Naive thymus-derived CD4-positive, alpha-beta T cell (primary cell): ENCODE measurements around the gene WBP1L. TPM values are rescaled to one million over a fixed set of nuclear protein-coding genes. Genes with fewer than 3 reads are reported as not detected.
"Not testable (repeated sequence)": the region's sequence is repeated elsewhere in the genome, so short reads cannot be mapped to it uniquely, and the experiment has no call there.

Source experiments
- ATAC-seq: fragments of 150-1000 bp; cut with Tn5 transposase; 2 replicates; pipeline ENCODE4 v1.10.0; 2021; ENCODE audit warnings: mild to moderate bottlenecking, moderate library complexity
- CTCF ChIA-PET: fragments of 350-600 bp; sonication (Branson Sonifier 250); formaldehyde crosslinking; loops from one replicate; lab custom pipeline; 2021; ENCODE audit warnings: antibody characterized with exemption; lab: Charles Lee
- POLR2A ChIA-PET: fragments of 350-600 bp; sonication (Branson Sonifier 250); formaldehyde crosslinking; loops from one replicate; lab custom pipeline; 2021; ENCODE audit warnings: antibody characterized with exemption, inconsistent platforms; lab: Charles Lee
- DNase-seq, 9 donors: peaks; one replicate each; pipeline versions ENCODE4 v3.0.0 to v3.0.0-alpha.2; 2020 to 2022; ENCODE audit warnings: mixed read lengths in 1 of 9
- H3K27ac ChIP-seq: one replicate; pipeline ENCODE4 v1.7.0; 2013; ENCODE audit warnings: mild to moderate bottlenecking, low read depth, low read length, moderate library complexity
- H3K27me3 ChIP-seq, 2 donors: one replicate each; pipeline ENCODE4 v1.7.0; 2013; ENCODE audit warnings: low read length in 2 of 2, mild to moderate bottlenecking in 2 of 2, moderate library complexity in 2 of 2; ENCODE audit not compliant: control insufficient read depth in 2 of 2, insufficient read depth in 2 of 2
- H3K36me3 ChIP-seq, 3 experiments: 1 replicate in 2 of 3; 2 replicates in 1 of 3; pipeline ENCODE4 v1.7.0; 2013; ENCODE audit warnings: low read length in 3 of 3, mild to moderate bottlenecking in 3 of 3, moderate library complexity in 1 of 3; ENCODE audit not compliant: insufficient read depth in 3 of 3, control insufficient read depth in 2 of 3
- H3K4me1 ChIP-seq, 2 donors: one replicate each; pipeline ENCODE4 v1.7.0; 2013; ENCODE audit warnings: low read length in 2 of 2, mild to moderate bottlenecking in 2 of 2, moderate library complexity in 1 of 2; ENCODE audit not compliant: control insufficient read depth in 2 of 2, insufficient read depth in 2 of 2
- H3K4me3 ChIP-seq: 2 replicates; pipeline ENCODE4 v1.7.0; 2013; ENCODE audit warnings: mild to moderate bottlenecking, low read length
- H3K9me3 ChIP-seq, 3 experiments: 1 replicate in 2 of 3; 2 replicates in 1 of 3; pipeline ENCODE4 v1.7.0; 2013; ENCODE audit warnings: low read length in 3 of 3; ENCODE audit not compliant: control insufficient read depth in 2 of 3
- H3K27ac Mint-ChIP-seq, 9 donors: one replicate each; pipeline ENCODE4 v1.8.0; 2020 to 2022; ENCODE audit warnings: mixed read lengths in 9 of 9, mild to moderate bottlenecking in 8 of 9, moderate library complexity in 5 of 9, inconsistent platforms in 2 of 9
- H3K27me3 Mint-ChIP-seq, 5 donors: one replicate each; pipeline ENCODE4 v1.8.0; 2021 to 2022; ENCODE audit warnings: mixed read lengths in 5 of 5, mild to moderate bottlenecking in 1 of 5
- H3K36me3 Mint-ChIP-seq, 5 donors: one replicate each; pipeline ENCODE4 v1.8.0; 2020 to 2022; ENCODE audit warnings: mixed read lengths in 5 of 5, mild to moderate bottlenecking in 3 of 5, inconsistent platforms in 1 of 5
- H3K4me1 Mint-ChIP-seq, 7 donors: one replicate each; pipeline ENCODE4 v1.8.0; 2020 to 2022; ENCODE audit warnings: mixed read lengths in 7 of 7, mild to moderate bottlenecking in 3 of 7, inconsistent platforms in 1 of 7
- H3K4me3 Mint-ChIP-seq, 10 donors: one replicate each; pipeline ENCODE4 v1.8.0; 2020 to 2022; ENCODE audit warnings: mild to moderate bottlenecking in 10 of 10, mixed read lengths in 10 of 10, moderate library complexity in 6 of 10, inconsistent platforms in 2 of 10
- H3K9me3 Mint-ChIP-seq, 11 donors: one replicate each; pipeline ENCODE4 v1.8.0; 2020 to 2022; ENCODE audit warnings: mixed read lengths in 11 of 11, mild to moderate bottlenecking in 4 of 11, inconsistent platforms in 1 of 11, moderate library complexity in 1 of 11
- intact Hi-C, 2 donors: fragments of 100-400 bp; cut with micrococcal nuclease; formaldehyde crosslinking; loops; one replicate each; pipeline ENCODE4 v1.15.1; 2023
- polyA plus RNA-seq, 2 donors: library from polyadenylated mRNA; unstranded; fragments of 300-500 nt; fragmentation: Illumina TruSeq; gene quantifications; one replicate each; pipeline ENCODE4 v1.2.3, GENCODE V29; 2021
- total RNA-seq, 6 experiments: library from RNA in 5 of 6; stranded (reverse) in 5 of 6; gene quantifications; 1 replicate in 5 of 6; 2 replicates in 1 of 6; pipeline ENCODE4 v1.2.3 and lab custom pipeline; 2021 to 2026

WBP1L gene
- total and polyA plus RNA-seq, 7 experiments from 2014 or later = 19.4 to 37.9 (median 30.3) TPM

GRCh38 chr10:102738692-102739121, 5.0 kb upstream of the WBP1L start:
- Mint-ChIP-seq H3K36me3 (peaks cover 0 to 12% (median 0%) of the 10 kb centered on the region in 5 donors), H3K27me3 (no peaks in the 10 kb centered on the region), H3K4me1 (peaks cover 8 to 19% (median 14%) of the 10 kb centered on the region in 7 donors), H3K4me3 (no peak overlapping the region), H3K9me3 (peaks cover 0 to 7% (median 2%) of the 10 kb centered on the region in 11 donors), H3K27ac (peak overlapping the region in 2 of 9 donors; percentile 28 to 69)
- H3K36me3 ChIP-seq = peaks cover 0 to 17% (median 4%) of the 10 kb centered on the region in 3 experiments
- POLR2A ChIA-PET = no interaction called here
- no peak overlapping the region for H3K4me3 ChIP-seq
- DNase-seq = no peak
- H3K27me3 ChIP-seq = no peaks in the 10 kb centered on the region
- H3K27ac ChIP-seq = no peak overlapping the region
- peaks cover 6% of the 10 kb centered on the region in 2 donors for H3K4me1 ChIP-seq
- CTCF ChIA-PET = interaction anchor here (0.6 kb wide), 1 partner anchor 38 kb away, joined by 5 read pairs; no protein-coding TSS in a partner anchor
- ATAC-seq = no peak
- intact Hi-C loops = no loop called here
- no peaks in the 10 kb centered on the region for H3K9me3 ChIP-seq

GRCh38 chr10:102740229-102740628, 3.5 kb upstream of the WBP1L start:
- Mint-ChIP-seq H3K27ac (peak overlapping the region in 7 of 9 donors; percentile 25 to 62 (median 41)), H3K4me1 (peaks cover 20 to 32% (median 23%) of the 10 kb centered on the region in 7 donors), H3K36me3 (peaks cover 0 to 12% (median 0%) of the 10 kb centered on the region in 5 donors), H3K9me3 (peaks cover 0 to 7% (median 2%) of the 10 kb centered on the region in 11 donors), H3K27me3 (no peaks in the 10 kb centered on the region), H3K4me3 (no peak overlapping the region)
- ATAC-seq (no peak), DNase-seq (no peak)
- Histone ChIP-seq H3K4me1 (peaks cover 8 to 12% of the 10 kb centered on the region in 2 donors), H3K27ac (no peak overlapping the region), H3K4me3 (no peak overlapping the region), H3K36me3 (peaks cover 0 to 22% (median 0%) of the 10 kb centered on the region in 3 experiments), H3K9me3 (no peaks in the 10 kb centered on the region), H3K27me3 (no peaks in the 10 kb centered on the region)
- intact Hi-C loops = loop anchor here in 1 of 2 donors (5.0 to 10.0 kb wide), 2 partner anchors 923 to 1385 kb away; partner anchors contain the start of genes BTRC and OGA
- CTCF ChIA-PET = interaction anchor here (1.1 kb wide), 1 partner anchor 13 kb away, joined by 4 read pairs; no protein-coding TSS in a partner anchor
- POLR2A ChIA-PET = interaction anchor here (1.5 kb wide), 1 partner anchor 27 kb away, joined by 4 read pairs; the partner anchor contains the start of gene ARL3

GRCh38 chr10:102741726-102742237, 2.0 kb upstream of the WBP1L start:
- peaks cover 17 to 21% of the 10 kb centered on the region in 2 donors for H3K4me1 ChIP-seq
- no peak overlapping the region for H3K4me3 ChIP-seq
- ChIA-PET CTCF (no interaction called here), POLR2A (interaction anchor here (0.6 to 1.5 kb wide), 2 partner anchors 28 to 211 kb away, joined by 4 to 9 read pairs; partner anchors contain the start of gene ARL3)
- intact Hi-C loops = loop anchor here in 1 of 2 donors (2.0 to 10.0 kb wide), 3 partner anchors 451 to 1387 kb away; partner anchors contain the start of genes BTRC, NT5C2 and OGA
- no peaks in the 10 kb centered on the region for H3K27me3 ChIP-seq
- H3K9me3 ChIP-seq = no peaks in the 10 kb centered on the region
- H3K4me3 Mint-ChIP-seq = peak overlapping the region in 1 of 10 donors; percentile 41
- H3K4me1 Mint-ChIP-seq = peaks cover 28 to 48% (median 39%) of the 10 kb centered on the region in 7 donors
- H3K27ac ChIP-seq = no peak overlapping the region
- no peak for DNase-seq
- H3K9me3 Mint-ChIP-seq = peaks cover 0 to 7% (median 2%) of the 10 kb centered on the region in 11 donors
- no peak overlapping the region for H3K27ac Mint-ChIP-seq
- H3K27me3 Mint-ChIP-seq = no peaks in the 10 kb centered on the region
- peaks cover 0 to 14% (median 0%) of the 10 kb centered on the region in 5 donors for H3K36me3 Mint-ChIP-seq
- ATAC-seq = no peak
- peaks cover 0 to 16% (median 0%) of the 10 kb centered on the region in 3 experiments for H3K36me3 ChIP-seq

- intact Hi-C loops = loop anchor here in 1 of 2 donors (2.0 to 10.0 kb wide), 3 partner anchors 450 to 1388 kb away; partner anchors contain the start of genes BTRC, NT5C2 and OGA
- H3K27me3 ChIP-seq, DNase-seq, H3K27me3 Mint-ChIP-seq, ATAC-seq, H3K4me3 ChIP-seq, H3K9me3 ChIP-seq, H3K27ac ChIP-seq, H3K9me3 Mint-ChIP-seq: not testable (repeated sequence)
- POLR2A ChIA-PET = interaction anchor here (0.6 to 2.6 kb wide), 2 partner anchors 28 to 210 kb away, joined by 9 to 13 read pairs; partner anchors contain the start of genes ARL3 and SFXN2
- Mint-ChIP-seq H3K36me3 (peaks cover 0 to 14% (median 0%) of the 10 kb centered on the region in 5 donors), H3K4me3 (peak overlapping the region in 4 of 10 donors; percentile 41 to 88 (median 59)), H3K4me1 (peaks cover 28 to 49% (median 41%) of the 10 kb centered on the region in 7 donors), H3K27ac (peak overlapping the region in 4 of 9 donors; percentile 68 to 92 (median 87))
- Histone ChIP-seq H3K4me1 (peaks cover 17 to 21% of the 10 kb centered on the region in 2 donors), H3K36me3 (peaks cover 0 to 14% (median 0%) of the 10 kb centered on the region in 3 experiments)
- CTCF ChIA-PET = interaction anchor here (1.6 kb wide), 1 partner anchor 28 kb away, joined by 3 read pairs; the partner anchor contains the start of genes ARL3 and SFXN2
Measured at GRCh38 chr10:102742313-102742712, 1.4 kb upstream of the WBP1L start.

GRCh38 chr10:102743078-102743587, 615 bp upstream of the WBP1L start:
- Mint-ChIP-seq H3K4me3 (peak overlapping the region; percentile 80 to 97 (median 93)), H3K9me3 (peaks cover 0 to 7% (median 2%) of the 10 kb centered on the region in 11 donors), H3K36me3 (peaks cover 0 to 14% (median under 1%) of the 10 kb centered on the region in 5 donors), H3K27ac (peak overlapping the region; percentile 57 to 96 (median 90)), H3K27me3 (no peaks in the 10 kb centered on the region), H3K4me1 (peaks cover 28 to 53% (median 42%) of the 10 kb centered on the region in 7 donors)
- POLR2A ChIA-PET = interaction anchor here (0.9 to 2.6 kb wide), 10 partner anchors 9 to 585 kb away, joined by 3 to 13 read pairs (median 5); partner anchors contain the start of genes ARL3, SFXN2 and TRIM8
- CTCF ChIA-PET = interaction anchor here (0.8 to 1.6 kb wide), 2 partner anchors 12 to 28 kb away, joined by 3 read pairs; partner anchors contain the start of genes ARL3 and SFXN2
- DNase-seq = no peak
- peak overlapping the region; percentile 43 for H3K4me3 ChIP-seq
- ATAC-seq = no peak
- intact Hi-C loops = loop anchor here (1.0 to 10.0 kb wide), 19 partner anchors 10 to 1388 kb away; partner anchors contain the start of genes ARL3 (in 2 of the 2), BORCS7 (in 2 of the 2), CNNM2 (in 2 of the 2) and GBF1 (in 2 of the 2)
- H3K9me3 ChIP-seq = no peaks in the 10 kb centered on the region
- H3K4me1 ChIP-seq = peaks cover 17 to 21% of the 10 kb centered on the region in 2 donors
- no peak overlapping the region for H3K27ac ChIP-seq
- H3K27me3 ChIP-seq = no peaks in the 10 kb centered on the region
- peaks cover 0 to 6% (median 0%) of the 10 kb centered on the region in 3 experiments for H3K36me3 ChIP-seq
